GM06990 (cell line): ENCODE data around the gene MAGEF1.

Experiments used
- DNase-seq: peaks from one replicate; pipeline ENCODE4 v3.0.0-alpha.2; 2011; ENCODE audit not compliant: insufficient read length; ENCODE audit errors: extremely low read depth
- H3K27me3 ChIP-seq: replicated peaks from 2 replicates; pipeline ENCODE4 v1.6.0; 2011; ENCODE audit warnings: low read length; ENCODE audit not compliant: control insufficient read depth, insufficient read depth
- H3K36me3 ChIP-seq: 2 replicates; pipeline ENCODE4 v1.5.1; 2011; ENCODE audit warnings: low read length; ENCODE audit not compliant: control insufficient read depth, insufficient read depth
- H3K4me3 ChIP-seq: replicated peaks from 2 replicates; pipeline ENCODE4 v1.5.1; 2011; ENCODE audit warnings: low read depth, mild to moderate bottlenecking, control low read depth, low read length
- CTCF ChIP-seq: IDR thresholded peaks from 2 replicates; pipeline ENCODE4 v1.5.1; 2011; ENCODE audit warnings: low read length, control low read depth, mild to moderate bottlenecking, inconsistent platforms; ENCODE audit not compliant: insufficient read depth, poor library complexity, severe bottlenecking

Gene MAGEF1

GRCh38 chr3:184677344-184678316 lies 34.2 kb downstream of the MAGEF1 start:
- TF ChIP-seq CTCF: no peak
- Histone ChIP-seq H3K36me3 (no peaks in the 10 kb centered on the region), H3K27me3 (peaks cover 5% of the 10 kb centered on the region), H3K4me3 (no peak overlapping the region)
- DNase-seq: no peak

GRCh38 chr3:184676927-184677326 lies 34.9 kb downstream of the MAGEF1 start:
- no peaks in the 10 kb centered on the region for H3K36me3 ChIP-seq
- peaks cover 5% of the 10 kb centered on the region for H3K27me3 ChIP-seq
- TF ChIP-seq CTCF: no peak
- DNase-seq: no peak
- no peak overlapping the region for H3K4me3 ChIP-seq

- Histone ChIP-seq H3K4me3 (no peak overlapping the region), H3K27me3 (peaks cover 5% of the 10 kb centered on the region), H3K36me3 (no peaks in the 10 kb centered on the region)
- no peak for DNase-seq
- TF ChIP-seq CTCF: no peak
Measured at GRCh38 chr3:184674626-184675025, 37.2 kb downstream of the MAGEF1 start.

- no peak overlapping the region for H3K4me3 ChIP-seq
- peaks cover 5% of the 10 kb centered on the region for H3K27me3 ChIP-seq
- TF ChIP-seq CTCF: no peak
- DNase-seq: no peak
- no peaks in the 10 kb centered on the region for H3K36me3 ChIP-seq
Measured at GRCh38 chr3:184672977-184673870, 38.6 kb downstream of the MAGEF1 start.

GRCh38 chr3:184672335-184672734 lies 39.5 kb downstream of the MAGEF1 start:
- no peak for TF ChIP-seq CTCF
- peaks cover 5% of the 10 kb centered on the region for H3K27me3 ChIP-seq
- H3K36me3 ChIP-seq: no peaks in the 10 kb centered on the region
- no peak for DNase-seq
- H3K4me3 ChIP-seq: no peak overlapping the region
